GM19099 (cell line): ENCODE measurements around the gene GNG12.
A peak's percentile ranks its signal among the peaks of the same experiment; 100 is the strongest.

ENCODE experiments used
- POLR2A ChIP-seq: IDR thresholded peaks from 3 replicates; pipeline ENCODE4 v1.6.1; 2011; ENCODE audit warnings: low read depth; ENCODE audit not compliant: insufficient read length; ENCODE audit errors: extremely low read depth

Gene GNG12

DNA sequence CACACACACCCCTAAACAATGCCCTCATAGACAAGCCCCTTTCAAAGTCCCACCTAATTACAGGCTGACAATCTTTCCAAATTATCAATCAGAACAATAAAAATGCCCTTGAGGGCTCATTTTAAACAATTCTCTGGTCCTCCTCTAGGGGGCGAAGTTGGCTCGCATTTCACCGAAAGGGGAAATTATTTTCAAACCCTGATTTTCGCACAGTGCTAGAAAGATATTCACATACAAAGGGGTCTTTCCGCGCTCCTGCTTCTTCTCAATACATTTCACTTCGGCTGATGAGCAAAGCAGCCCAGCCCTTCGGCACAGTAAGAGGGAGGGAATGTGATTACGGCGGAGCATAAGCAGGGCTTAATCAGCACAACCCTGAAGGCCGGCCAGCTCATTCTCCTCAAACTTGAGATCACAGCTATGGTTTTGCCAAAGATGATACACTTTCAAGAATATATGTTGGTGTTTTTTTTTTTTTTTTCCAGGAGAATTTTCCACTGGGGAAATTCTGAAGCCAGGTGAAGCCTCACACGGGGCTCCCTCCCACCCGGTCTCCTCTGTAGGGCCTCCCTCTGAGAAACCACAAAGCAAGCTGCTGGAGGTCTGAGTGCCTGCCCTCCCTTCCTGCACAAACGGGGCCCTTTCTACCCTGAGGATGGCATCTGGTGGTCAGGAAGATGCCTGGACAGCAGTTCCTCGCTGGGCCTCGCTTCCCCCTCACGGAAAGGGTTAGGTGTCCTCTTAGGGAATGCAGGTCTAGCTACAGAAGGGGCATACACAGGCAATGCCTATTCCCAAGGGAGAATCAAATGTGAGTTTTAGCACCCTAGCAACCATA, 66.9 kb downstream of the GNG12 start:
- no peak for TF ChIP-seq POLR2A

DNA sequence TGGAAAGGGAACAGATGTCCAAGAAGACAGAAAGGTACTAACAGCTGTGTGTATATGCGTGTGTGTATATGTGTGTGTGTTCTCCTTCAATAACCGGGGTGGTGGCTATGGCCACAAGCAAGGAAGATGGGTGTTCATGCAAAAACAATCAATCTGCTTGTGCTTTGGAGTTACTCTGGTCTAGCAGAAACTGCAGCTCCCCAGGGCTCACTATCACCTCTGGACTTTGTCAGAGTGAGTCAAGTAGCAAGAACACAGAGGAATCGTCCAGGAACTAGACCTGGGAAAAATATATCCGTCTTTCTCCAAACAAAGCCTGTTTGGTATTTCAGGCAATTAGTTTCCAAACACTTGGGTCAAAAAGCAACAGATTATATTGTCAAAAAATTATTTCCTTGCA, 68.6 kb downstream of the GNG12 start:
- no peak for TF ChIP-seq POLR2A

DNA sequence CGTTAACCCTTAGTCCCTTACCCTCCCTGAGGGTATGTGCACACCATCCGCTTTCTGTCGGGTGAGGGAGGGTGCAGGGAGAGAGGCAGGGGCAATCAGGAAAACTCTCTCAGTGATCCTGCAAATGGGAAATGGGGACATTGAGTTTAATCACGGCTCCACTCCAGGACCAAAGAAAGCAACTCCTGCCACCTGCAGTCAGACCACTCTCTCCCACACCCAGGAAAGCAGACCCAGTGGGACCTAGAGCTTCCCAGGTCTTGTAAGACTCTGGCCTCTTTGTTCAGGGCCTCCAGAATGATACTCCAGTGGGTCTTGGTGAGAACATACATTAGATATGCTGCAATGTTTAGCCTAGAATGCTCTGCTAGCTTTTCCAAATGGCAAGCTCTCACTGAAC, 71.5 kb downstream of the GNG12 start:
- TF ChIP-seq POLR2A: no peak

DNA sequence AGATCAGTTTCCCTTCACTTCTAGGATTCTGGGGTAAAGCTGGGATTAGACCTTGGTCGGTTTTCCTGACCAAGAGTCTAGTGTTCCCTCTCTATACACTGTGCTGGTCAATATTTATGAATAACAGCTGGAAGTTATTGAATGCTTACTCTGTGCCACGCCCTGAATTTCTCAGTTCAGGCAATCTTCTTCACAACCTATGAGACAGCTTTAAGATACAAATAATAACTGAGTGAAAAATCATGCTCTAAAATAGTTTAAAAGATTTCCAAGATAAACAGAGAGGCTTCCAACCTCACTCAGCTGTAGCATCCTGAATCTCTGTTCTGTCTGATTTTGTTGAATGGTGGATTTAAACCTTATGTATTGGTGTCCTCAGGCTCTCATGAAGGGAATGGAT, 72.2 kb downstream of the GNG12 start:
- TF ChIP-seq POLR2A: no peak

- peak; percentile 36 for TF ChIP-seq POLR2A
Measured at GRCh38 chr1:67760030-67760821, 73.0 kb downstream of the GNG12 start.

DNA sequence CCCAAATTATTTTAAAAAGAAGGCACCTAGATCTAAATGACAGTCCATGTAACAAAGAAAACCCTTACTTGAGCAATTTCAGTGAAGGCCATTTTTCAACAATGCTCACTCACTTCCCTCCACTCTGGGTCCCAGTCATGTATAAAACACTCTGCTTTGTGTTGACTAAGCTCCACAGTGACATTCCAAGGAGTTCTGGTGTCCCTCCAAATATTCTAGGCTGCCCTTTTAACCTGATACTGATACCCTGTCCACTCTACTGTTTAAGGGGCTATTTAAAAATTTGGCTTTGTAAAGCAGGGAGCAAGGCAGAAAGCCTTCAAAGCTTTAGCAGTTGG, 73.6 kb downstream of the GNG12 start:
- TF ChIP-seq POLR2A: no peak

DNA sequence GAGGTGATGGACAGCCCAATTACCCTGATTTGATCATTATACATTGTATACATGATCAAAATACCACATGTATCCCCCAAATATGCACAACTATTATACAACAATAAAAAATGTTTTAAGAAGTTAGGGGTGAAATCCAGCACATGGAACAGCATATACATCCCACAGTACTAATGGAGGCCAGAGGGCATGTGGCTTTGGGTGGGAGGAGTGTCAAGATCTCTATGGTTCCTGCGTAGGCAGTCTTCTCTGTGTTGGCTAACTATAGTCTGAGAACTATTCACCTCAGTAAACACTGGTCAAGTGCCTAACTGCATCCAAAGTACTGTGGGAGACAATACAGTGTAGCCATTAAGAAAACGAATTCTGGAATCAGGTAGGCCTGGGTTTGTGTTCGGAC, 74.2 kb downstream of the GNG12 start:
- TF ChIP-seq POLR2A: no peak

GRCh38 chr1:67755619-67756018, 77.6 kb downstream of the GNG12 start:
- TF ChIP-seq POLR2A: no peak

DNA sequence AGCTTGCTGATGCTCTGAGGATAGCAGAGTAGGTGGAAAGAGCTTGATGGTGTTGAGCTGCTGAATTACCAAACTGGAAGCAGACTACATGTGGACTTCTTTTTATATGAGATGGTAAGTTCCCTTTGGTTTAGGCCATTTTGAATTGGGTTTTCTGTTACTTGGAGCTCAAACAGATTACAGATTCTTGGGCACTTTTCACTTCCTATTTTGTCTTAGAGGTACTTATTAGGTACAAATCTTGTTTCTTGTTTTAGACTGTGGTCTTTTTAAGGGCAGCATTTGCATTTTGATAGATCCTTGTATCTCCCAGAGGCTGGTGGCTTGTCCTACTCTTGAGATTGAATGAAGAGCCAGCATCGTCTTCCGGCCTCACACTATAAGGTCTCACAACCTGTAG, 78.1 kb downstream of the GNG12 start:
- no peak for TF ChIP-seq POLR2A

DNA sequence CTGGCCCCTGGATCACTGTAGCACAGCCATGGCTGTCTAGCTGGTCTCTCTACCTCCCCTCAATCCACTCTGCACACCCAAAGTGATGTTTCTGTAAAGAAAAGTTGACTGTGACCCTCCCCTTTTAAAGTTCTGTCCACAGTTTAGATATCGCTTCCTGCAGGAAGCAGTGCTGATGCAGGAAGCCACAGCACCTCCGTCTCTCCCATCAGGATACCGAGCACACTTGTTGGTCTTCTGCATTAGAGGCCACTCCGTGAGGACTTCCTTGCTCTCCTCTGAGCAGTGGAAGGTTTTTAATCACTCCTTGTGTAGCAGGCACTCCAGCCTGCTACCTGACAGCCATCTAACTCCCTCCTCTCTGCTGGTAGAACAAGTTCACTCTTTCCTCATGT, 78.7 kb downstream of the GNG12 start:
- TF ChIP-seq POLR2A: no peak

DNA sequence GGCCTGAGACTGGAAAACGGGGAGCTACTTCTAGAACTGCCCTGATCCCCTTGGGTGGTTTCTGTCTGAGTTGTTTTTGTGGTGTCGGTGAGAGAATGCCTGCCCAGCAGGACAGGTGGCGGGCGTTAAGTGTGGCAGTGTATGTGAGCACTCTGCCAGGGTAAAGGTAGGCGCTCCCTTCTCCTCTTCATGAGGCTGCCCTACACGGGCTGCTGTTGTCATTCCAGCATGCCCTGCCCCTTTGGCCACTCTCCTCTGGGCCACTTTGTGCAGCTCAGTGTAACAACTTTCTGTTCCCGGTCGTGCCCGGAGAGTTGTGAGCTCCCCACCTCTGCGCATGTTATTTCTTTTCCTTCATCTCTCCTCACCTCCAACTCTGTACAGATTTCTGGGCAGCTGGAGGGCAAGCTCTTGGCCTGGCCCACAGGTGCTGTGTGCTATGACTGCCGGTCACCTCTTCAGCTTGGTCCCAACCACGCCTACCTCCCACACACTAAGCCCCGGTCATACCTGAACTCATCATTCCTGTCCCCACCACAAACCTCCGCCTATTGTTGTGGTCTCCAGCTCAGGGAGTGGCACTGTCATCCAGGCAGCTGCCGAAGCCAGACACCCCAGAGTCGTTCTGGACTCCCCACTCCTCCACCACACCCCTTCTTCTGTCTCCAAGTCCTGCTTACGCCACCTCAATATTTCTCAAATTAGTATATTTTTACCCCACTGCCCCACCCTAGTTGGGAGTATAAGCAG, 79.3 kb downstream of the GNG12 start:
- no peak for TF ChIP-seq POLR2A

GRCh38 chr1:67752306-67752705, 81.0 kb downstream of the GNG12 start:
- no peak for TF ChIP-seq POLR2A

- no peak for TF ChIP-seq POLR2A
Measured at GRCh38 chr1:67750691-67751054, 82.6 kb downstream of the GNG12 start.

GRCh38 chr1:67749844-67750690, 83.2 kb downstream of the GNG12 start:
- TF ChIP-seq POLR2A: no peak
